BJ (cell line): ENCODE results near the gene RFC4. TPM values are rescaled to one million over a fixed set of nuclear protein-coding genes. Genes with fewer than 3 reads are reported as not detected.

Experiments used
- CTCF ChIA-PET: fragments of 350-600 bp; formaldehyde crosslinking; extraction: SDS; loops from one replicate; lab custom pipeline; 2021; ENCODE audit warnings: antibody characterized with exemption, inconsistent platforms; lab: Yijun Ruan, JAX
- POLR2A ChIA-PET: fragments of 300-600 bp; sonication (Branson Sonifier 250); formaldehyde crosslinking; extraction: SDS; loops from one replicate; lab custom pipeline; 2021; ENCODE audit warnings: antibody characterized with exemption; lab: Charles Lee
- DNase-seq: peaks from one replicate; pipeline ENCODE4 v3.0.0-alpha.2; 2011; ENCODE audit warnings: low read depth
- H3K27me3 ChIP-seq: 2 replicates; pipeline ENCODE4 v1.6.0; 2011; ENCODE audit warnings: low read length; ENCODE audit not compliant: control insufficient read depth, insufficient read depth
- H3K36me3 ChIP-seq: 2 replicates; pipeline ENCODE4 v1.5.1; 2011; ENCODE audit warnings: low read length; ENCODE audit not compliant: control insufficient read depth, insufficient read depth
- H3K4me3 ChIP-seq: 2 replicates; pipeline ENCODE4 v1.5.1; 2011; ENCODE audit warnings: low read depth, mild to moderate bottlenecking, control low read depth, low read length
- polyA plus RNA-seq: library from polyadenylated mRNA; depleted of rRNA; stranded (reverse); fragments of >200 nt; gene quantifications from 2 replicates; pipeline ENCODE4 v1.2.3, GENCODE V29; 2011
- TF ChIP-seq, protein P1 (sequence below): IDR thresholded peaks from 2 replicates; pipeline ENCODE4 v1.5.1; 2011; ENCODE audit warnings: low read depth, mild to moderate bottlenecking, control low read depth, inconsistent platforms, low read length, moderate library complexity; ENCODE audit not compliant: insufficient read depth

The RFC4 gene
- polyA plus RNA-seq, 1 experiment: 6.9 TPM

DNA sequence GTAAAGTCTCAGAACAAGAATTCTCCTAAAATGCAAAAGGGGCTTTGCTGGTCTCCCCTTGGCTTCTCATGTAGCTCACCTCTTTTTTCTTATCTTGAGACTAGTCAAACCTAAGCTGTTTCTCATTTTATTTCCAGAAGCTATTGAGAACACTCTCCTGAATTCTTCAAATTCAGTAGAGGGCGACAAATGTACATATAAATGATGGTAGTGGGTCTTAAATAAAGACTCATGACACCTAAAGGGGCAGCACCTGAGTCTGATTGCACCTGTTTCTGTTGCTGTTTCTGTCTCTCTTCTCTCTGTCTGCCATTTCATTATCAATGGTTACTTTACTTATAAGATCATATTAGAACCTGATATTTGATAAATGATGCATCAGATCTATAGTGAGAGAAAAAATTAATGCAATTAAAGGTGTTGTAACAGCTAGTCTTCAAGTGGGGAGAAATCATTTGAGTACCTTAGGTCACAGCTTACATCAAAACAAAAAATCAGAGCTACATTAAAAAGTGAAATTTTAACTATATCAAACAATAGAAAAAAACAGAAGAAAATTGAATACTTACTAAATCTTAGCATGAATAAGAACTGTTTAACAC lies 43.2 kb upstream of the RFC4 start:
- H3K36me3 ChIP-seq: no peaks in the 10 kb centered on the region
- ChIA-PET CTCF (interaction anchor here (0.6 to 2.3 kb wide), 26 partner anchors 10 to 835 kb away, joined by 3 to 25 read pairs (median 4); partner anchors contain the start of gene RPL39L), POLR2A (no interaction called here)
- DNase-seq: peak; percentile 4
- H3K4me3 ChIP-seq: no peak overlapping the region
- peaks cover 10% of the 10 kb centered on the region for H3K27me3 ChIP-seq
- TF ChIP-seq, protein P1, sequence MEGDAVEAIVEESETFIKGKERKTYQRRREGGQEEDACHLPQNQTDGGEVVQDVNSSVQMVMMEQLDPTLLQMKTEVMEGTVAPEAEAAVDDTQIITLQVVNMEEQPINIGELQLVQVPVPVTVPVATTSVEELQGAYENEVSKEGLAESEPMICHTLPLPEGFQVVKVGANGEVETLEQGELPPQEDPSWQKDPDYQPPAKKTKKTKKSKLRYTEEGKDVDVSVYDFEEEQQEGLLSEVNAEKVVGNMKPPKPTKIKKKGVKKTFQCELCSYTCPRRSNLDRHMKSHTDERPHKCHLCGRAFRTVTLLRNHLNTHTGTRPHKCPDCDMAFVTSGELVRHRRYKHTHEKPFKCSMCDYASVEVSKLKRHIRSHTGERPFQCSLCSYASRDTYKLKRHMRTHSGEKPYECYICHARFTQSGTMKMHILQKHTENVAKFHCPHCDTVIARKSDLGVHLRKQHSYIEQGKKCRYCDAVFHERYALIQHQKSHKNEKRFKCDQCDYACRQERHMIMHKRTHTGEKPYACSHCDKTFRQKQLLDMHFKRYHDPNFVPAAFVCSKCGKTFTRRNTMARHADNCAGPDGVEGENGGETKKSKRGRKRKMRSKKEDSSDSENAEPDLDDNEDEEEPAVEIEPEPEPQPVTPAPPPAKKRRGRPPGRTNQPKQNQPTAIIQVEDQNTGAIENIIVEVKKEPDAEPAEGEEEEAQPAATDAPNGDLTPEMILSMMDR: peak; percentile 28

DNA sequence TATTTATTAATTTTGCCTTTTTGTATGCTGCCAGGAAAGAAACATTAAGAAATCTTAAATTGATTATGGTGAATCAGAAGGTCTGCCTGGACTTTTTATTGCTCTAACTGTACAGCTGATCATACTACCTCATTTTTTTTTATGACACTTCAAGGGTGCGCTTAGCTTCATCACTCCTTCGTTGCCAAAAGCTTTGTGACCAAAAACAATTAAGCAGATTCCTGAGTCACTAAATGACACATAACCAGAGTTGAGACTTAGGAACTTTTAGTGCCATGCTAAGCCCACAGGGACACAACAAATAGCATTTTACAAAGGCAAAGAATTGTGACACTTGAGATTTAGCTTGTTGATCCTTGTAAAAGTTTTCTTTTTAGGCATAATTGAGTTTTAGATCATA lies 41.2 kb upstream of the RFC4 start:
- DNase-seq: no peak
- POLR2A ChIA-PET: interaction anchor here (0.6 kb wide), 1 partner anchor 255 kb away, joined by 13 read pairs; no protein-coding TSS in a partner anchor
- no peaks in the 10 kb centered on the region for H3K36me3 ChIP-seq
- CTCF ChIA-PET: interaction anchor here (0.6 kb wide), 1 partner anchor 15 kb away, joined by 3 read pairs; no protein-coding TSS in a partner anchor
- peaks cover 17% of the 10 kb centered on the region for H3K27me3 ChIP-seq
- H3K4me3 ChIP-seq: no peak overlapping the region
- TF ChIP-seq, protein P1: no peak

- CTCF ChIA-PET: interaction anchor here (0.7 to 2.0 kb wide), 3 partner anchors 150 to 319 kb away, joined by 3 to 5 read pairs (median 5); partner anchors contain the start of gene RPL39L
- DNase-seq: no peak
- TF ChIP-seq, protein P1: no peak
- POLR2A ChIA-PET: no interaction called here
- no peaks in the 10 kb centered on the region for H3K36me3 ChIP-seq
- peaks cover 18% of the 10 kb centered on the region for H3K27me3 ChIP-seq
- H3K4me3 ChIP-seq: no peak overlapping the region
These were observed 39.5 kb upstream of the RFC4 start for GRCh38 chr3:186845756-186846155.

GRCh38 chr3:186844908-186845307 lies 38.6 kb upstream of the RFC4 start:
- no peaks in the 10 kb centered on the region for H3K36me3 ChIP-seq
- no peak for DNase-seq
- peaks cover 18% of the 10 kb centered on the region for H3K27me3 ChIP-seq
- TF ChIP-seq, protein P1: no peak
- no peak overlapping the region for H3K4me3 ChIP-seq
- POLR2A ChIA-PET: no interaction called here
- CTCF ChIA-PET: interaction anchor here (2.0 kb wide), 2 partner anchors 295 to 320 kb away, joined by 5 read pairs; partner anchors contain the start of gene RPL39L

GRCh38 chr3:186843039-186843432 lies 36.8 kb upstream of the RFC4 start:
- TF ChIP-seq, protein P1: no peak
- Histone ChIP-seq H3K36me3 (no peaks in the 10 kb centered on the region), H3K4me3 (no peak overlapping the region), H3K27me3 (peaks cover 18% of the 10 kb centered on the region)
- ChIA-PET CTCF (no interaction called here), POLR2A (no interaction called here)
- DNase-seq: no peak
